GM12864 (cell line): ENCODE data around the gene TACC3.

Experiments
- DNase-seq: peaks from one replicate; pipeline ENCODE4 v3.0.0-alpha.2; 2011; ENCODE audit warnings: low read depth
- H3K4me3 ChIP-seq: 2 replicates; pipeline ENCODE4 v1.5.1; 2011; ENCODE audit warnings: mild to moderate bottlenecking, low read depth, low read length, control low read depth
- TF ChIP-seq, protein P1 (sequence below): IDR thresholded peaks from 2 replicates; pipeline ENCODE4 v1.5.1; 2011; ENCODE audit warnings: low read depth, mild to moderate bottlenecking, moderate library complexity, low read length, control low read depth, inconsistent platforms; ENCODE audit errors: missing control alignments

The TACC3 gene

DNA sequence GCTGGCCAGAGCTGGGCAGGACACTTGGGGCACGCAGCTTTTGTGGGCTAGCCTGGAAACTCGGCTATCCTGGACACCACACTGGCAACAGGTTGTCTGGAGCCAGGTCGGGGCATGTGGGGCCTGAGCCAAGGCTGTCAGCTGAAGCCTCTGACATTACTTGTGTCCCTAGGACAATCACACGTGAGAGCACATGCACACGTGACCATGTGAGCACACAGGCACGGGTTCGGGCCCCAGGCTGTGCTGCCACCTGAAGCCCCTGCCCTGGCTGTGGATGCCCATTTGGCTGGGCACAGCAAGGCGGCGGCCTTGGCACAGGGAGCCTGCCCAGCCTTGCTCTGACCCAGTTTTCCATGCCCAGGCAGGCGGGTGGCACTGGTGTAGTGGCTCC lies 63.1 kb downstream of the TACC3 start:
- DNase-seq, result no peak
- TF ChIP-seq, protein P1, sequence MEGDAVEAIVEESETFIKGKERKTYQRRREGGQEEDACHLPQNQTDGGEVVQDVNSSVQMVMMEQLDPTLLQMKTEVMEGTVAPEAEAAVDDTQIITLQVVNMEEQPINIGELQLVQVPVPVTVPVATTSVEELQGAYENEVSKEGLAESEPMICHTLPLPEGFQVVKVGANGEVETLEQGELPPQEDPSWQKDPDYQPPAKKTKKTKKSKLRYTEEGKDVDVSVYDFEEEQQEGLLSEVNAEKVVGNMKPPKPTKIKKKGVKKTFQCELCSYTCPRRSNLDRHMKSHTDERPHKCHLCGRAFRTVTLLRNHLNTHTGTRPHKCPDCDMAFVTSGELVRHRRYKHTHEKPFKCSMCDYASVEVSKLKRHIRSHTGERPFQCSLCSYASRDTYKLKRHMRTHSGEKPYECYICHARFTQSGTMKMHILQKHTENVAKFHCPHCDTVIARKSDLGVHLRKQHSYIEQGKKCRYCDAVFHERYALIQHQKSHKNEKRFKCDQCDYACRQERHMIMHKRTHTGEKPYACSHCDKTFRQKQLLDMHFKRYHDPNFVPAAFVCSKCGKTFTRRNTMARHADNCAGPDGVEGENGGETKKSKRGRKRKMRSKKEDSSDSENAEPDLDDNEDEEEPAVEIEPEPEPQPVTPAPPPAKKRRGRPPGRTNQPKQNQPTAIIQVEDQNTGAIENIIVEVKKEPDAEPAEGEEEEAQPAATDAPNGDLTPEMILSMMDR, result no peak
- no peak overlapping the region for H3K4me3 ChIP-seq

GRCh38 chr4:1784789-1785591 lies 63.7 kb downstream of the TACC3 start:
- TF ChIP-seq, protein P1, result no peak
- H3K4me3 ChIP-seq, result no peak overlapping the region
- DNase-seq, result no peak

DNA sequence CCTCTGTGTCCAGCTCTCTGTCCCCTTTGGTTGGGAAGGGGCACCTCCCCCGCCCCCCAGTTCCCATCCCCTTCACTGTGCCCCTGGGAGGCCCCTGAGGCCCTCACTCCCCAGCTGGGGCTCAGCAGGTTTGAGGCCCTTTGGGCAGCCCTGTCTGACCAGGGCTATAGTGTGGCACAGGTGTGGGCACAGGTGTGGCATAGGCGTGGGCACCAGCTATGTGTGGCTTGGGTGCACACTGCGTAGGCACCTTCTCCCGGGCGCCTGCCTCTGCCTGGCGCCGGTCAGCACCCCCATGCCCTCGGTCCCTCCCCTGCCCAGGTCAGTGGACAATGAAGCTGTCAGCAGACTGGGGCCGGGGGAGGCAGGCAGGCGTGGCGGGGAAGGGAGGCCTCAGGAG lies 64.3 kb downstream of the TACC3 start:
- no peak for DNase-seq
- TF ChIP-seq, protein P1, result no peak
- H3K4me3 ChIP-seq, result no peak overlapping the region

- H3K4me3 ChIP-seq, result no peak overlapping the region
Measured at GRCh38 chr4:1786544-1787362, 65.4 kb downstream of the TACC3 start.

GRCh38 chr4:1787411-1788077 lies 66.2 kb downstream of the TACC3 start:
- TF ChIP-seq, protein P1, result no peak
- DNase-seq, result no peak
- no peak overlapping the region for H3K4me3 ChIP-seq

More at GRCh38 chr4:1786544-1787362, 65.4 kb downstream of the TACC3 start:
- TF ChIP-seq, protein P1, result no peak
- no peak for DNase-seq

- H3K4me3 ChIP-seq, result no peak overlapping the region
- DNase-seq, result no peak
- TF ChIP-seq, protein P1, result no peak
Measured at GRCh38 chr4:1788254-1788973, 67.1 kb downstream of the TACC3 start.
